Heart right ventricle (tissue), 16 donors: ENCODE measurements around the gene LTN1. TPM values are rescaled to one million over a fixed set of nuclear protein-coding genes. Genes with fewer than 3 reads are reported as not detected.

Experiments used
- ATAC-seq, 8 donors: fragments of 200-7000 bp; cut with Tn5 transposase; one replicate each; pipeline ENCODE4 v1.9.1; 2020; ENCODE audit warnings: mild to moderate bottlenecking in 8 of 8, moderate library complexity in 8 of 8, moderate number of reproducible peaks in 1 of 8
- DNase-seq, 2 donors: peaks; one replicate each; pipeline ENCODE4 v3.0.0-alpha.2; 2020
- H3K27ac ChIP-seq, 10 donors: fragments of 200-600 bp; sonication (generic) in 2 of 10; one replicate each; pipeline versions ENCODE4 v1.5.0 to v1.8.0; 2020 to 2022; ENCODE audit warnings: mild to moderate bottlenecking in 3 of 10
- H3K27me3 ChIP-seq, 7 donors: fragments of 200-600 bp; one replicate each; pipeline ENCODE4 v1.8.0; 2021 to 2022; ENCODE audit warnings: mild to moderate bottlenecking in 2 of 7
- H3K36me3 ChIP-seq, 9 donors: fragments of 200-600 bp; sonication (generic) in 1 of 9; one replicate each; pipeline versions ENCODE4 v1.5.0 to v1.8.0; 2020 to 2022; ENCODE audit warnings: mild to moderate bottlenecking in 2 of 9
- H3K4me1 ChIP-seq, 9 donors: fragments of 200-600 bp; sonication (generic) in 1 of 9; one replicate each; pipeline versions ENCODE4 v1.5.0 to v1.8.0; 2020 to 2022; ENCODE audit warnings: mild to moderate bottlenecking in 4 of 9
- H3K4me3 ChIP-seq, 10 donors: fragments of 200-600 bp; sonication (generic) in 2 of 10; one replicate each; pipeline versions ENCODE4 v1.5.0 to v1.8.0; 2020 to 2022; ENCODE audit warnings: mild to moderate bottlenecking in 7 of 10, moderate library complexity in 2 of 10
- H3K9me3 ChIP-seq, 11 donors: fragments of 200-600 bp in 10 of 11; sonication (generic) in 2 of 11; one replicate each; pipeline versions ENCODE4 v1.5.0 to v1.8.0; 2013 to 2022; ENCODE audit warnings: mild to moderate bottlenecking in 2 of 11, control low read depth in 1 of 11, moderate library complexity in 1 of 11
- CTCF ChIP-seq, 9 donors: fragments of 200-600 bp; sonication (generic) in 2 of 9; IDR thresholded peaks; one replicate each; pipeline versions ENCODE4 v1.5.0 to v1.8.0; 2021 to 2022; ENCODE audit warnings: antibody characterized with exemption in 9 of 9, mild to moderate bottlenecking in 5 of 9, moderate library complexity in 1 of 9
- WGBS, 2 donors: extraction: QIAGEN DNeasy Blood & Tissue Kit; methylation state at CpG; one replicate each; pipeline ENCODE4 v1.1.7; 2013; ENCODE audit warnings: inconsistent platforms in 1 of 2; 5-methylcytosine and 5-hydroxymethylcytosine counted together
- intact Hi-C, 10 donors: fragments of 100-400 bp; cut with DNase I; formaldehyde crosslinking; loops; one replicate each; pipeline versions ENCODE4 v1.11.1 to v1.14.2; 2022
- polyA plus RNA-seq, 2 donors: library from polyadenylated mRNA; stranded (reverse); fragments of 200-250 nt; gene quantifications; one replicate each; pipeline ENCODE4 v1.2.3, GENCODE V29; 2013
- total RNA-seq, 10 donors: library from RNA; stranded (reverse); fragmentation: NEBNext Ultra II Directional in 3 of 10; extraction: Animal tissue kit (Norgen Biotek cat#: 25700) in 3 of 10; gene quantifications; one replicate each; pipeline versions ENCODE4 v1.2.1 to v1.2.4, GENCODE V29; 2021 to 2023
- donor health status: Arrhythmogenic right ventricular cardiomyopathy.
- donor health status: ischemic (EF 13 %, LVEDD 7.1; RV severe dilation, severe dysfunction).
- donor health status: healthy with polysubstance abuse.
- donor health status: DM: no; HTN: yes; CAD: no.
- donor health status: DM: no; HTN: no; CAD: no.
- donor health status: ischemic (EF 25% LVEDD 6.9; RV normal size, moderate dysfunction).
- donor health status: ischemic (EF 25% LVEDD 5.7; RV mildly dilated, moderate dysfunction).
- donor health status: healthy.
- donor health status: DM: yes; HTN: yes; CAD: no.
- donor health status: Ischemic cardiomyopathy.
- donor health status: ischemic (EF 35%, LVEDD 5.7; RV mildly dilated, moderate dysfunction).
- donor health status: nonischemic (EF 11% LVEDD 7.7; RV severe dilation, severe dysfunction).
- donor health status: DM: yes; HTN: yes; CAD: no.
- donor health status: PGD.
- donor health status: ischemic (EF 29% LVEDD 5.4; RV normal size, mild dysfunction).
- donor health status: nonischemic (EF 23%, LVEDD 6.1; RV moderate dilation, normal function).

LTN1 gene
- total and polyA plus RNA-seq, 12 donors, result 3.2 to 20.4 (median 17.7) TPM

GRCh38 chr21:28892199-28893111, 100.2 kb downstream of the LTN1 start:
- Histone ChIP-seq H3K27ac (no peak overlapping the region), H3K27me3 (peaks cover 0 to 12% (median 0%) of the 10 kb centered on the region in 7 donors), H3K9me3 (peaks cover 0 to 10% (median 0%) of the 10 kb centered on the region in 11 donors), H3K4me3 (no peak overlapping the region), H3K4me1 (no peaks in the 10 kb centered on the region), H3K36me3 (no peaks in the 10 kb centered on the region)
- intact Hi-C loops, result no loop called here
- WGBS, 2 donors, result 72 to 73% methylated on average over 6 of the region's 6 CpGs
- TF ChIP-seq CTCF (IDR thresholded peaks at IDR 0.05), result no peak
- ATAC-seq (no peak), DNase-seq (no peak)

GRCh38 chr21:28885853-28886177, 106.9 kb downstream of the LTN1 start:
- Histone ChIP-seq H3K27ac (peak overlapping the region in 5 of 10 donors; percentile 84 to 97 (median 91)), H3K36me3 (peaks cover 0 to 22% (median 14%) of the 10 kb centered on the region in 9 donors), H3K27me3 (peaks cover 0 to 11% (median 0%) of the 10 kb centered on the region in 7 donors), H3K9me3 (peaks cover 0 to 3% (median 0%) of the 10 kb centered on the region in 11 donors), H3K4me1 (peaks cover 0 to 19% (median 10%) of the 10 kb centered on the region in 9 donors), H3K4me3 (no peak overlapping the region)
- WGBS, 2 donors, result 93 to 98% methylated on average over 6 of the region's 6 CpGs
- ATAC-seq, result no peak
- no peak for TF ChIP-seq CTCF (IDR thresholded peaks at IDR 0.05)
- no peak for DNase-seq
- intact Hi-C loops, result loop anchor here in 3 of 10 donors (2.0 to 10.0 kb wide), 3 partner anchors 55 to 1471 kb away; no protein-coding TSS in a partner anchor

GRCh38 chr21:28884976-28885852, 107.5 kb downstream of the LTN1 start:
- ATAC-seq (peak; percentile 97 to 100 (median 99)), DNase-seq (peak; percentile 86 to 88)
- TF ChIP-seq CTCF (IDR thresholded peaks at IDR 0.05), result no peak
- intact Hi-C loops, result loop anchor here in 3 of 10 donors (2.0 to 10.0 kb wide), 3 partner anchors 56 to 1470 kb away; no protein-coding TSS in a partner anchor
- Histone ChIP-seq H3K9me3 (peaks cover 0 to 3% (median 0%) of the 10 kb centered on the region in 11 donors), H3K4me3 (peak overlapping the region; percentile 42 to 70 (median 60)), H3K27ac (peak overlapping the region; percentile 80 to 97 (median 92)), H3K4me1 (peaks cover 0 to 19% (median 10%) of the 10 kb centered on the region in 9 donors), H3K27me3 (peaks cover 0 to 6% (median 0%) of the 10 kb centered on the region in 7 donors), H3K36me3 (peaks cover 0 to 28% (median 14%) of the 10 kb centered on the region in 9 donors)
- 5% methylated on average over 47 of the region's 47 CpGs for WGBS, 2 donors

DNA sequence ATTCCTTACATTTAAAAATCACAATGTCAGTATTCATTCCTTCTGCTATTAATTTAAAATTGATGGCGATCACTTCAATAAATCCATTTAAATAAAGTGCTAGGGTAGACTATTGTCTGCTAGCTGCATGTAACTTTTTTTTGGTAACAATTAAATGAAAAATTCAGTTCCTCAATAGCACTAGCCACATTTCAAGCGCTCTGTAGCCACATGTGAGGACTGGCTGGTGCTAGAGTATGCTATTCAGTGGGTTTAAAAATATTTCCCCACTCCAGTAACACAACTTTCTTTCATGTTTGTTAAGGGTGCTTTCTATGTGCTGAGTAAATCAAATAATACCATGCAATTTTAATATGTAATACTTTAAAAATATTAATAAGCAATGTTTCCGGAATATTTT, 108.2 kb downstream of the LTN1 start:
- WGBS, 2 donors, result 27 to 33% methylated on average over 3 of the region's 3 CpGs
- no peak for TF ChIP-seq CTCF (IDR thresholded peaks at IDR 0.05)
- peak in 5 of 8 donors; percentile 26 to 58 (median 47) for ATAC-seq

More for the DNA sequence above, 108.2 kb downstream of the LTN1 start:
- peak overlapping the region; percentile 42 to 70 (median 60) for H3K4me3 ChIP-seq
- intact Hi-C loops, result loop anchor here in 3 of 10 donors (2.0 to 10.0 kb wide), 3 partner anchors 56 to 1470 kb away; no protein-coding TSS in a partner anchor
- H3K36me3 ChIP-seq, result peaks cover 0 to 35% (median 14%) of the 10 kb centered on the region in 9 donors
- peaks cover 0 to 6% (median 0%) of the 10 kb centered on the region in 7 donors for H3K27me3 ChIP-seq
- DNase-seq, result no peak
- peaks cover 0 to 19% (median 10%) of the 10 kb centered on the region in 9 donors for H3K4me1 ChIP-seq
- H3K9me3 ChIP-seq, result peaks cover 0 to 3% (median 0%) of the 10 kb centered on the region in 11 donors
- peak overlapping the region in 9 of 10 donors; percentile 84 to 97 (median 92) for H3K27ac ChIP-seq
